ENCODE data around the gene CARHSP1. TPM values are rescaled to one million over a fixed set of nuclear protein-coding genes. Genes with fewer than 3 reads are reported as not detected.
A peak's percentile ranks its signal among the peaks of the same experiment; 100 is the strongest.

The CARHSP1 gene
- total and polyA plus RNA-seq, 9 of the 15 experiments (the other 6 are each of a cell fraction or from before 2014, with no cell fraction given) = 5.8 to 114 (median 41.1) TPM

GRCh38 chr16:8892101-8892575, 23.3 kb upstream of the CARHSP1 start:
- Histone ChIP-seq H3K27ac (ENCODE audit: extremely low read depth, low read depth, low read length) (no peak overlapping the region), H3K4me2 (ENCODE audit: insufficient read depth, low read length) (no peak overlapping the region), H3K9me3 (replicated peaks; ENCODE audit: control insufficient read depth, insufficient read depth, low read depth, low read length) (no peaks in the 10 kb centered on the region), H3K27me3 (ENCODE audit: control insufficient read depth in 2 of 2, insufficient read depth in 2 of 2, low read length in 2 of 2) (no peaks in the 10 kb centered on the region), H3K79me2 (ENCODE audit: control insufficient read depth, insufficient read depth, low read length) (no peaks in the 10 kb centered on the region), H3K36me3 (ENCODE audit: control insufficient read depth, insufficient read depth, low read length) (peaks cover 78% of the 10 kb centered on the region; the same call in 2 of the 3 replicates), H4K20me1 (replicated peaks; ENCODE audit: control insufficient read depth, insufficient read depth, low read length) (peaks cover 10% of the 10 kb centered on the region; the same call in 1 of the 2 replicates), H2AFZ (ENCODE audit: low read depth, low read length) (no peak overlapping the region), H3K9ac (ENCODE audit: insufficient read depth in 1 of 2, low read depth in 2 of 2, low read length in 2 of 2) (no peak overlapping the region), H3K4me3 (no peak overlapping the region), H3K4me1 (replicated peaks in 1 of 2; ENCODE audit: control insufficient read depth in 2 of 2, insufficient read depth in 2 of 2, low read length in 2 of 2) (peaks cover 0 to 22% of the 10 kb centered on the region in 2 experiments; a peak in 3 of 5 replicates), H3K9me1 (ENCODE audit: control insufficient read depth, insufficient read depth, low read length) (peaks cover 4% of the 10 kb centered on the region)
- WGBS (ENCODE audit: insufficient coverage, low coverage, missing lambda C conversion rate) = 94% methylated on average over 13 of the region's 16 CpGs
- ATAC-seq (no peak), DNase-seq (ENCODE audit: extremely low read depth in 1 of 4, low spot score in 3 of 4) (no peak), FAIRE-seq (no peak)
- CTCF ChIA-PET (ENCODE audit: low intra/inter-chr PET ratio) = no interaction called here
- POLR2A ChIA-PET = interaction anchor here (1.1 kb wide), 1 partner anchor 16 kb away, joined by 3 read pairs; no protein-coding TSS in a partner anchor
- no TSS peak for BruUV-seq (replicated peaks)
- in situ Hi-C loops (cut with MboI) (no loop called here), intact Hi-C loops (cut with micrococcal nuclease) (no loop called here)
- TF ChIP-seq EP300 (IDR thresholded peaks at IDR 0.05; ENCODE audit: low read length) (no peak), MEIS2 (IDR thresholded peaks at IDR 0.05; ENCODE audit: partially characterized antibody) (no peak), CTCF (IDR thresholded peaks at IDR 0.05 in 2 of 3, conservative IDR thresholded peaks at IDR 0.05 in 1 of 3; ENCODE audit: insufficient read depth in 2 of 3, low read depth in 1 of 3, low read length in 3 of 3) (no peak)

GRCh38 chr16:8890549-8890921, 21.7 kb upstream of the CARHSP1 start:
- peak; percentile 39 for ATAC-seq

More at GRCh38 chr16:8890549-8890921, 21.7 kb upstream of the CARHSP1 start:
- H3K4me1 ChIP-seq (replicated peaks in 1 of 2; ENCODE audit: control insufficient read depth in 2 of 2, insufficient read depth in 2 of 2, low read length in 2 of 2) = peaks cover 0 to 29% of the 10 kb centered on the region in 2 experiments; a peak in 3 of 5 replicates
- CTCF ChIA-PET (ENCODE audit: low intra/inter-chr PET ratio) = no interaction called here
- no TSS peak for BruUV-seq (replicated peaks)
- H3K27ac ChIP-seq (ENCODE audit: extremely low read depth, low read depth, low read length) = no peak overlapping the region
- H3K9me1 ChIP-seq (ENCODE audit: control insufficient read depth, insufficient read depth, low read length) = peaks cover 4% of the 10 kb centered on the region
- intact Hi-C loops (cut with micrococcal nuclease) = no loop called here
- no peak overlapping the region for H2AFZ ChIP-seq (ENCODE audit: low read depth, low read length)
- H3K4me2 ChIP-seq (ENCODE audit: insufficient read depth, low read length) = no peak overlapping the region
- no peak for DNase-seq (ENCODE audit: extremely low read depth in 1 of 4, low spot score in 3 of 4)
- in situ Hi-C loops (cut with MboI) = no loop called here
- 76% methylated on average over 5 of the region's 5 CpGs for WGBS (ENCODE audit: insufficient coverage, low coverage, missing lambda C conversion rate)
- H3K27me3 ChIP-seq (ENCODE audit: control insufficient read depth in 2 of 2, insufficient read depth in 2 of 2, low read length in 2 of 2) = no peaks in the 10 kb centered on the region
- H3K9ac ChIP-seq (ENCODE audit: insufficient read depth in 1 of 2, low read depth in 2 of 2, low read length in 2 of 2) = no peak overlapping the region
- no peaks in the 10 kb centered on the region for H3K79me2 ChIP-seq (ENCODE audit: control insufficient read depth, insufficient read depth, low read length)
- H4K20me1 ChIP-seq (replicated peaks; ENCODE audit: control insufficient read depth, insufficient read depth, low read length) = peaks cover 20% of the 10 kb centered on the region; the same call in 1 of the 2 replicates
- H3K36me3 ChIP-seq (ENCODE audit: control insufficient read depth, insufficient read depth, low read length) = peaks cover 62% of the 10 kb centered on the region; the same call in 2 of the 3 replicates
- POLR2A ChIA-PET = interaction anchor here (0.7 kb wide), 1 partner anchor 8 kb away, joined by 7 read pairs; the partner anchor contains the start of gene LITAFD
- no peaks in the 10 kb centered on the region for H3K9me3 ChIP-seq (replicated peaks; ENCODE audit: control insufficient read depth, insufficient read depth, low read depth, low read length)
- no peak overlapping the region for H3K4me3 ChIP-seq
- TF ChIP-seq ZNF217 (CRISPR knock-in tag; IDR thresholded peaks at IDR 0.05) (no peak), SP2 (IDR thresholded peaks at IDR 0.05; ENCODE audit: extremely low read depth, low read depth, low read length, poor library complexity, severe bottlenecking) (no peak)
- no peak for FAIRE-seq

Data from K562 (cell line).